Kidney tubule cell (primary cell): ENCODE results near the gene ZNF341.
"Not testable (repeated sequence)": the region's sequence is repeated elsewhere in the genome, so short reads cannot be mapped to it uniquely, and the experiment has no call there.

Experiments used
- DNase-seq: peaks from one replicate; pipeline ENCODE4 v3.0.0-alpha.2; 2018; ENCODE audit warnings: low spot score

Gene ZNF341

GRCh38 chr20:33770005-33770404, 38.2 kb downstream of the ZNF341 start:
- no peak for DNase-seq

- no peak for DNase-seq
Measured at GRCh38 chr20:33771938-33772337, 40.1 kb downstream of the ZNF341 start.

- no peak for DNase-seq
Measured at GRCh38 chr20:33772439-33772838, 40.6 kb downstream of the ZNF341 start.

GRCh38 chr20:33773412-33774089, 41.8 kb downstream of the ZNF341 start:
- DNase-seq = no peak

- DNase-seq = no peak
Measured at GRCh38 chr20:33777816-33778215, 46.0 kb downstream of the ZNF341 start.

- no peak for DNase-seq
Measured at GRCh38 chr20:33781133-33781532, 49.3 kb downstream of the ZNF341 start.

GRCh38 chr20:33781945-33782344, 50.1 kb downstream of the ZNF341 start:
- DNase-seq = no peak

GRCh38 chr20:33783256-33783655, 51.5 kb downstream of the ZNF341 start:
- DNase-seq = no peak

- no peak for DNase-seq
Measured at GRCh38 chr20:33783818-33784217, 52.0 kb downstream of the ZNF341 start.

- no peak for DNase-seq
Measured at GRCh38 chr20:33784225-33784624, 52.4 kb downstream of the ZNF341 start.

GRCh38 chr20:33785503-33785902, 53.7 kb downstream of the ZNF341 start:
- no peak for DNase-seq

- DNase-seq = no peak
Measured at GRCh38 chr20:33787253-33787891, 55.6 kb downstream of the ZNF341 start.

- DNase-seq = peak; percentile 18
Measured at GRCh38 chr20:33788351-33789049, 56.7 kb downstream of the ZNF341 start.

- peak; percentile 100 for DNase-seq
Measured at GRCh38 chr20:33789109-33789857, 57.5 kb downstream of the ZNF341 start.

- no peak for DNase-seq
Measured at GRCh38 chr20:33789858-33790182, 58.0 kb downstream of the ZNF341 start.

- no peak for DNase-seq
Measured at GRCh38 chr20:33790566-33790965, 58.8 kb downstream of the ZNF341 start.

- DNase-seq = no peak
Measured at GRCh38 chr20:33791021-33791420, 59.2 kb downstream of the ZNF341 start.

GRCh38 chr20:33791540-33791939, 59.7 kb downstream of the ZNF341 start:
- no peak for DNase-seq

GRCh38 chr20:33791959-33792597, 60.3 kb downstream of the ZNF341 start:
- DNase-seq = peak; percentile 49

GRCh38 chr20:33792598-33792989, 60.8 kb downstream of the ZNF341 start:
- not testable (repeated sequence) for DNase-seq

GRCh38 chr20:33793011-33793931, 61.5 kb downstream of the ZNF341 start:
- DNase-seq = no peak
